GM18861 (cell line): ENCODE results near the gene BRME1.

Source experiments
- ATAC-seq: cut with Tn5 transposase; IDR thresholded peaks from one replicate; pipeline ENCODE4 v1.9.1; 2021; ENCODE audit not compliant: unreplicated experiment

The BRME1 gene

GRCh38 chr19:13905634-13906520, at the start of gene BRME1, which contains the start of gene CC2D1A:
Gene BRME1 (minus strand): TSS chr19:13906117. CDS start chr19:13904892, 1,225 bp downstream.
Gene CC2D1A (plus strand): TSS chr19:13906201. CDS start chr19:13906442, 241 bp downstream.
- peak; percentile 96 for ATAC-seq

DNA sequence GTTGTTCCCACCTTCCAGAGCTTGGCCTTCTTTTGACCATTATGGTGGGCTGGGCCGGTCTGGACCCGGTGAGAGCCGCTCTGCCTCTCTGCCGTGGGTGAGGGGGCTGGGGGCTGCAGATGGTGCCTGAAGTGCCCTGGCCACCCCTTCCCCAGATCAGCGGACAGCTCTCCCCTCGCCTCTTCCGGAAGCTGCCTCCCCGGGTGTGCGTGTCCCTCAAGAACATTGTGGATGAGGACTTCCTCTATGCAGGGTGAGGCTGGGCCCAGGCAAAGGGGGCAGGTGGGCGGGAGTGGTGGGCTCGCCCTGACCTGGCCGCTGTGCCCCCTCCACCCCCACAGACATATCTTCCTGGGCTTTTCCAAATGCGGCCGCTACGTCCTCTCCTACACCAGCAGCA, 48.3 kb upstream of the BRME1 start:
- ATAC-seq = no peak

- no peak for ATAC-seq
Measured at GRCh38 chr19:13952931-13953531, 47.1 kb upstream of the BRME1 start.

DNA sequence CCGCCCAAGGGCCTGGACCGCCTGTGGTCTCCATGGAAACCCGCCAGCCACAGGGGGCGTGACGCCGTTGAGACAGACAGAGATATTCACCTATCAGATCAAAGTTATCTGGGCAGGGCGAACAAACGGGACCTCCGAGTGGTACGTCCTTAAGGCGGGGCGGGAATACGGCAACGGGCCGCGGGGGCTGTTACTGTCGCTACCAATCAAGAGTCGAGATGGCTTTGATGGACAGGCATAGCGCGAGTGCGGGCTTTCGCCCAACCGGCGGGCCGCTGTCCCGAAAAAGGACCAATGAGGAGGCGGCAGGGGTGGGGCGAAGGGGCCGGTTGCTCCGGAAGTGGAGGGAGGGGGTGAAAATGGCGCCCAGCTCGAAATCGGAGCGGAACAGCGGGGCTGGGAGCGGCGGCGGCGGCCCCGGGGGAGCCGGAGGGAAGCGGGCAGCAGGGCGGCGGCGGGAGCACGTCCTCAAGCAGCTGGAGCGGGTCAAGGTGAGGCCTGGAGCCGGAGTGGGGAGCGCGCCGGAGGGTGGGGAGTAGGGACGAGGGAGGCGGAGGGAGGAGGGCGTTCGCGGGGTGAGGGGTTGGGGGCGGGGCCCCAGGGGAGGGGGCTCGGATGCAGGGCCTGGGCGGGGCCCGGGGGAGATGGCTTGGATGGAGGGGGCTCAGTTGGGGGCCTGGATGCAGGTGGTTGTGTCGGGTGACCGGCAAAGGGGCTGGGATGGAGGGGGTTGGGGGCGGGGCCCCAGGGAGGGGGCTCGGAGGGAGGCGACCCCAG, 46.4 kb upstream of the BRME1 start, which contains the start of gene DCAF15:
TSS of gene DCAF15 (plus strand) at position 356 of the 777 bp plus-strand sequence. CDS start at position 360, 4 bp downstream.
- ATAC-seq = peak; percentile 97

DNA sequence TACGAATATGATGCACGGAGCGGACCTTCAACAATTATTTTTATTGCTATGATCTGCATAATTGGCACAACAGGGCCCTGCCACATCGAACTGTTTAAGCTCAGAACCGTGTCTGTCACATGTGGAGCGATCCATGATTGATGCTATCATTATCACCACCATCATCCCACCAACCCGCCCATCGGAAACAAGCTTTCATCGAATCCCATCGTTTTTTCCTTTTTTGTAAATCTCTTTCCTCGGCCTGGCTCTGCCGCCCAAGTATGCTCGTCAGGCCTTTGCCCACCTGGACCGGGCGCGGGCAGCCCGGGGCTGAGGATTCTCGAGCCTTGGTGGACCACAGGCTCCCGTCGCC, 45.9 kb upstream of the BRME1 start:
- peak; percentile 11 for ATAC-seq

DNA sequence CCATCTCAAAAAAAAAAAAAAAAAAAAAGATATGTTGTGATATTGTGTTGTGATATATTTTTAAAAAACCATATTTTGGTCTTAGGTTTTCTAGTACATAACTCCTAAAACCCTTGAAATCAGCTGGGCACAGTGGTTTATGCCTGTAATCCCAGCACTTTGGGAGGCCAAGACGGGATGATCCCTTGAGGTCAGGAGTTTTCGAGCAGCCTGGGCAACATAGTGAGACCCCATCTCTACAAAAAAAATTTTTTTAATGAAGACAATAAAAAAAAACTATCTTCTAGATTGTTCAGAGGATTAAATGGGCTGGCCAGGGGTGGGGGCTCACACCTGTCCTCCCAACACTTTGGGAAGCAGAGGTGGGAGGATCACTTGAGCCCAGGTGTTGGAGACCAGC, 45.1 kb upstream of the BRME1 start:
- ATAC-seq = no peak

GRCh38 chr19:13946414-13946813, 40.5 kb upstream of the BRME1 start:
- no peak for ATAC-seq

DNA sequence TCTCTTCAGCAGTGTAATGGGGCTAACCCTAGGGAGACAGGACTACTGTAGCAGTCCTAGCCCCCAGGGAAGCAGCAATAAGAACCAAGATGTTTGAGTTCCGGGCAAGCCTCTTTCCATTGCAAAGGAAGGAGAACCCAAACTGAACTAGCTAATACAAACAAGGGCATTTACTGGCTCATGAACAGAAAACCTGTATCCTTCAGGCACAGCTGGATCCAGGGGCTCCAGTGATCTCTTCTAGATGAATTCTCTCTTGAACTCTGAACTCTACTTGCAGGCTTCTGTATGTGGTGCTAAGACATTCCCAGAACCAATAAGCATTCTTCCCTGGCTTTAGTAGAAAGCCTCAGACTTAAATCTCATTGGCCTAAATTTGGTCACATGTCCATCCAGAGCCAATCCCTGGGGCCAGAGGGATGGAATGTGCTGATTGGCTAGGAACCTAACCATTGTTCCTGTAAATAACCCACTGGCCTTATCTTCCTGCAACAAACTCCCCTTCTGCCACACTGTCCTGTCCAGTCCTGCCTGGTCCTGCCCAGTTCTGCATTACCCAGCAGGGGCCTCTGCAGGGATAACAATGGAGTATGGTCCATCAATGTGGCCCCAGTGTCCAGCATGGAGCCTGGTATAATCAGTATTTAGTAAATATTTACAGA, 36.2 kb upstream of the BRME1 start:
- no peak for ATAC-seq

DNA sequence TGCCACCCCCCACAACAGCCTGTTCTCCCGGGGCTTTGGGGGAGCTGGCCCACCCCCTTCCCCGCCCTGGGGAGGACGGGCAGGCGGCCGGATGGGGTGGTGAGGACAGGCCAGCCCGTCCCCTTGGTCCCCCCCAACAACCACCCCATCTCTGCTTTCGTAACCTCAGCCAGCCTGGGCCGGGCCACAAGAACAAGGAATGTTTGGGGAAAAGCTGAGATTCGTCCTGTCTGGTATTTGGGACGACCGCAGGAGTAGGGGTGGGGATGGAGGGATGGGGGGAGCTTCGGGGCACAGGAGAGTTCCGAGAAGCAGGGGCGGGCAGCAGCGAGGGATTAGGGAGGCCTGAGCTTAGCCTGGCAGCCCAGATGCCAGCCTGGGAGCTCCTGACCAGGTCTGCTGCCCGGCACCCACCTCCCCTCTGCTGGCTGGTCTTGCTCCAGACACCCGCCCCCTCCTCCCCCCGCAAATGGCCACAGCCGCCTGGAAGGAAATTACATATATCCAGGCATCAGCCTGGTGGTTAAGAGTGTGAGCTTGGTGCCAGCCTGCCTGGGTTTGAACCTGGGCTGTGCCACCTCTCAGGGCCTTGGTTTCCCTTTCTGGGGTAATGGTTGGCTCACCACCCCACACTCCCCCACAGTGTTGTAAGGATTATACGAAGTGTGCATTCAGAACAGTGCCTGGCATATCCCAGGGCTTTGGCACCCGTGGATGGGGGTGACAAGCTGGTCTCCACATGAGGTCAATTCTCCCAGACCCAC, 32.6 kb upstream of the BRME1 start, which contains the start of gene PODNL1:
TSS of gene PODNL1 (minus strand) at position 117 of the 764 bp plus-strand sequence. CDS start 236 bp downstream, outside the sequence.
- ATAC-seq = no peak

- ATAC-seq = no peak
Measured at GRCh38 chr19:13937479-13938300, 31.8 kb upstream of the BRME1 start.

DNA sequence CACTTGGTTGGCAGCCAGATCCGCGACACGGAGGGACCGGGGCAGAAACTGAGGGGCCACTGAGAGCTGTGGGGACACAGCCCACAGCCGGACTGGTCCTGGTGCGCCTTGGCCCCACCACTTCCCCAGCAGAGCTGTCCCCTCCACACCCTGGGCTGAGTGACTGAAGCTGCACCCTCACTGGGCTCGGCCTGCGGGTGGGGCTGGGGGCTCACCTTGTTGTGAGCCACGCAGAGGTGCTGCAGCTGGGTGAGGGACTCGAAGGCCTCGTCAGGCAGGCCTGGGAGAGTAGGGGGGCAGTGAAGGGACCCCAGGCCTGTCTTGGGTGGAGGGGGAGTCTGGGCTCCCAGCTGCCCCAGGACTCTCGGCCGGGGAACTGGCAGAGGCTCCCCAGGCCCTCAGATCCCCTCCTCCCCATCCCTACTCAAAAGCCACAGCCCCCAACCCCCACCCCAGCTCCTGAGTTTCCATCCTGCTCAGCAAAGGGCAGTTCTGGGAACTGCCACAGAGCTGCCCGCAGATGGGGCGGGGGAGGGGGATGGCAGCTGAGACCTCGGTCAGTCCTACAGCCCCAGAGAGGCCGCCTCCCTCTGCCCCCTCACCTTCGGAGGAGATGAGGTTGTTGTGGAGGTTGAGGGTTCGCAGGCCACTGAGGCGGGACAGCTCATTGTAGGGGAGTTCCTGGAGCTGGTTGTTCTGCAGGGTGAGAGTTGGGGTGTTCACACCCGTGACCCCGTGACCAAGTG, 30.0 kb upstream of the BRME1 start:
- ATAC-seq = no peak

DNA sequence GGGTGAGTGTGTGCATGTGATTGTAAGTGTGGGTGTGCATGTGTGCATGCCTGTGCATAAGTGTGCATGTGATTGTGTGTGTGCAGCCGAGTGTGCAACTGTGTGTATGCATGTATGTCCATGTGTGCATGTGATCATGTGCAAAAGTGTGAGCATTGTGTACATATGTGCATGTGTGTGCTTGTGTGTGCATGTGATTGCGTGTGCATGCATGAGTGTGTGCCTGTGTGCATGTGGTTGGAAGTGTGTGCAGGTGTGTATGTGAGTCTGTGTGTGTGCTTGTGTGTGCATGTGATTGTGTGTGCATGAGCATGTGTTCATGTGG, 28.8 kb upstream of the BRME1 start:
- ATAC-seq = no peak

DNA sequence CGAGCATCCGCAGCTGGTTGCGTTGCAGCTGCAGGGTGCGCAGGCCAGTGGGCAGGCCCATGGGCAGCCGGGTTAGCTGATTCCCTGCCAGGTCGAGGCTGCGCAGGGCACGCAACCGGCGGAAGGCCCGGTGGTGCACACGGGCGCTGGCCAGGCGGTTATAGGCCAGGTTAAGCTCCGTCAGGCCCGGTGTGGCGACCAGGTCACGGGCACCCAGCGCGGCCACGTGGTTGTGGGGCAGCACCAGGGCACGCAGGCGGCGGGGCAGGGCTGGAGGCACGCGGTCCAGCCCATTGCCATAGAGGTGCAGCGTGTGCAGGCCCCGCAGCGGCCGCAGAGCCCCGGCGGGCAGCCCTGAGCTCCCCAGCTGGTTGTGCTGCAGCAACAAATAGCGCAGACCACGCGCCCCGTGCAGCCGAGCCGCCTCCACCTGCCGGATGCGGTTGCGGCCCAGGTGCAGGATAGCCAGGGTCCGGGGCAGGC, 27.0 kb upstream of the BRME1 start:
- no peak for ATAC-seq

DNA sequence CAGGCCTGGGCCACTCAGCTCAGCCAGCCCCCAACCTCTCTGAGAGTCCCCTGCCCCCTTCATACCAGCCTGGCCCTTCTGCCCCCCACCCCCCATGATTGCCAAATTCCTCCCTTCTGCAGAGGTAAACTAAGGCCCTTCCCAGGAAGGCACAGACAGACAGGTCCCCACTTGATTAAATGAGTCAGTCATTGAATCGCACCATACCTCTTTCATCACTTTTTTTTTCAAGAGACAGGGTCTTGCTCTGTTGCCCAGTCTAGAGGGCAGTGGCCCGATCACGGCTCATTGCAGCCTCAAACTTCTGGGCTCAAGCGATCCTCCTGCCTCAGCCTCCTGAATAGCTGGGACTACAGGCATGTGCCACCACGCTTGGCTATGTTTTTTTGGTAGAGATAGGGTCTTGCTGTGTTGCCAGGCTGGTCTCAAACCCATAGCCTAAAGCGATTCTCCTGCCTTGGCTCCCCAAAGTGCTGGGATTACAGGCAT, 26.3 kb upstream of the BRME1 start:
- no peak for ATAC-seq

GRCh38 chr19:13931391-13932148, 25.7 kb upstream of the BRME1 start:
- ATAC-seq = no peak

- no peak for ATAC-seq
Measured at GRCh38 chr19:13930402-13930801, 24.5 kb upstream of the BRME1 start.

DNA sequence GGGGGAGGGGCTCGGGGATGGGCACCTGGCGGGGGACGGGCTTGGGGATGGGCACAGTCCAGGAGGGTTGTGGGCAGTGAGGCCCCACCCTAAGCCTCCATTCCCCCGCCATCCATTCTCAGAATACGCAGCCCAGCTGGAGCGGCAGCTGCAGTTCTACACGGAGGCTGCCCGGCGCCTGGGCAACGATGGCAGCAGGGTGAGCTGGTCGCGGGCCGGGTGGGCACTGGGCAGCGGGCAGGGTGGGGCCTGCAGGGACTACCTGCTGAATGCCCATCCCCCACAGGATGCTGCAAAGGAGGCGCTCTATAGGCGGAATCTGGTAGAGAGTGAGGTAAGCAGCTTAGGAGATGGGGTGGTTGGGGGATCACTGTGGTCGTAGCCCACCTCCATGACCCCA, 24.0 kb upstream of the BRME1 start:
- ATAC-seq = no peak

GRCh38 chr19:13929340-13929739, 23.4 kb upstream of the BRME1 start:
- ATAC-seq = no peak
